HepG2 (cell line): ENCODE data around the gene AGT. TPM values are rescaled to one million over a fixed set of nuclear protein-coding genes. Genes with fewer than 3 reads are reported as not detected.

Source experiments
- ATF3 ChIP-seq: sonication (generic); formaldehyde crosslinking; IDR thresholded peaks from 2 replicates; pipeline ENCODE4 v1.4.0; 2020; ENCODE audit warnings: missing genetic modification reagents
- CBX1 ChIP-seq: IDR thresholded peaks from one replicate; pipeline ENCODE4 v1.6.1; 2016; ENCODE audit warnings: antibody characterized with exemption, low read depth
- CCDC6 ChIP-seq: sonication (generic); formaldehyde crosslinking; IDR thresholded peaks from 2 replicates; pipeline ENCODE4 v1.8.1; 2022; ENCODE audit warnings: mild to moderate bottlenecking, missing genetic modification reagents, moderate library complexity
- CTCF ChIP-seq: sonication (generic); formaldehyde crosslinking; IDR thresholded peaks from 2 replicates; pipeline ENCODE4 v1.5.0; 2020; ENCODE audit warnings: mild to moderate bottlenecking, missing genetic modification reagents, moderate library complexity
- ETS1 ChIP-seq: sonication (generic); formaldehyde crosslinking; IDR thresholded peaks from 2 replicates; pipeline ENCODE4 v1.4.0; 2020; ENCODE audit warnings: missing genetic modification reagents
- HHEX ChIP-seq: IDR thresholded peaks from 2 replicates; pipeline ENCODE4 v1.6.1; 2016; ENCODE audit warnings: control low read depth
- HNF4A ChIP-seq: sonication (generic); formaldehyde crosslinking; IDR thresholded peaks from 2 replicates; pipeline ENCODE4 v1.4.0; 2020; ENCODE audit warnings: missing genetic modification reagents
- IKZF1 ChIP-seq: fragments of 450-650 bp; IDR thresholded peaks from 2 replicates; pipeline ENCODE4 v1.7.1; 2016
- LBX2 ChIP-seq: sonication (generic); formaldehyde crosslinking; IDR thresholded peaks from 2 replicates; pipeline ENCODE4 v1.5.0; 2020; ENCODE audit warnings: missing genetic modification reagents, mild to moderate bottlenecking, borderline replicate concordance
- MEIS2 ChIP-seq: sonication (generic); formaldehyde crosslinking; IDR thresholded peaks from 2 replicates; pipeline ENCODE4 v1.9.0; 2021; ENCODE audit warnings: mild to moderate bottlenecking, missing genetic modification reagents
- NFE2L2 ChIP-seq: fragments of 150-350 bp; IDR thresholded peaks from 2 replicates; pipeline ENCODE4 v1.6.1; 2014; ENCODE audit warnings: low read length
- PITX1 ChIP-seq: sonication (generic); formaldehyde crosslinking; IDR thresholded peaks from 2 replicates; pipeline ENCODE4 v1.5.1; 2020; ENCODE audit warnings: mild to moderate bottlenecking, missing genetic modification reagents
- PLRG1 ChIP-seq: fragments of 450-650 bp; conservative IDR thresholded peaks from 2 replicates; pipeline ENCODE4 v1.6.1; 2016
- REXO4 ChIP-seq: sonication (generic); formaldehyde crosslinking; IDR thresholded peaks from 2 replicates; pipeline ENCODE4 v1.8.0; 2022; ENCODE audit warnings: missing genetic modification reagents, mild to moderate bottlenecking, borderline replicate concordance
- SOX13 ChIP-seq, 3 experiments: fragments of 450-650 bp in 1 of 3; sonication (generic) in 1 of 3; formaldehyde crosslinking in 1 of 3; IDR thresholded peaks in 2 of 3; conservative IDR thresholded peaks in 1 of 3; 2 replicates each; pipeline versions ENCODE4 v1.5.0 to v1.6.1; 2016 to 2020; ENCODE audit warnings: antibody characterized with exemption in 1 of 3, mild to moderate bottlenecking in 1 of 3, missing compliant biosample characterization in 1 of 3, missing genetic modification reagents in 1 of 3, moderate library complexity in 1 of 3
- ZBTB3 ChIP-seq: sonication (generic); formaldehyde crosslinking; IDR thresholded peaks from 2 replicates; pipeline ENCODE4 v1.4.0; 2020; ENCODE audit warnings: low read depth, mild to moderate bottlenecking, moderate library complexity, missing genetic modification reagents, borderline replicate concordance
- ZMYM4 ChIP-seq: sonication (generic); formaldehyde crosslinking; IDR thresholded peaks from 2 replicates; pipeline ENCODE4 v1.8.1; 2023; ENCODE audit warnings: mild to moderate bottlenecking, missing genetic modification reagents
- ZNF121 ChIP-seq: sonication (generic); formaldehyde crosslinking; IDR thresholded peaks from 2 replicates; pipeline ENCODE4 v1.5.0; 2020; ENCODE audit warnings: mild to moderate bottlenecking, missing genetic modification reagents
- ZNF138 ChIP-seq: sonication (generic); formaldehyde crosslinking; IDR thresholded peaks from 2 replicates; pipeline ENCODE4 v1.5.0; 2020; ENCODE audit warnings: mild to moderate bottlenecking, low read depth, missing genetic modification reagents
- ZNF207 ChIP-seq: fragments of 450-650 bp; IDR thresholded peaks from 2 replicates; pipeline ENCODE4 v1.6.1; 2016; ENCODE audit warnings: antibody characterized with exemption, borderline replicate concordance
- ZNF331 ChIP-seq: sonication (generic); formaldehyde crosslinking; IDR thresholded peaks from 2 replicates; pipeline ENCODE4 v1.4.0; 2020; ENCODE audit warnings: missing genetic modification reagents
- ZNF496 ChIP-seq: sonication (generic); formaldehyde crosslinking; IDR thresholded peaks from 2 replicates; pipeline ENCODE4 v1.8.1; 2023; ENCODE audit warnings: mild to moderate bottlenecking, moderate library complexity, missing genetic modification reagents; ENCODE audit not compliant: insufficient replicate concordance
- ZNF503 ChIP-seq: sonication (generic); formaldehyde crosslinking; IDR thresholded peaks from 2 replicates; pipeline ENCODE4 v1.4.0; 2020; ENCODE audit warnings: missing genetic modification reagents
- ZNF549 ChIP-seq: sonication (generic); formaldehyde crosslinking; IDR thresholded peaks from 2 replicates; pipeline ENCODE4 v1.5.0; 2020; ENCODE audit warnings: missing genetic modification reagents
- ZNF879 ChIP-seq: sonication (generic); formaldehyde crosslinking; IDR thresholded peaks from 2 replicates; pipeline ENCODE4 v1.8.1; 2023; ENCODE audit warnings: missing genetic modification reagents
- polyA plus RNA-seq, 8 experiments: library from polyadenylated mRNA; depleted of rRNA in 3 of 8; stranded (reverse) in 7 of 8; unstranded in 1 of 8; fragments of >200 nt; fragmentation: Illumina TruSeq in 4 of 8; extraction: Trizol in 4 of 8; gene quantifications; 2 replicates each; pipeline versions ENCODE4 v1.2.1 to v1.2.3, GENCODE V29; 2011 to 2016; ENCODE audit warnings: low read depth in 4 of 8, missing spikeins in 1 of 8, mixed read lengths in 1 of 8; ENCODE audit not compliant: insufficient read depth in 1 of 8
- total RNA-seq, 5 experiments: library from RNA; depleted of rRNA; stranded (reverse); fragments of >200 nt; fragmentation: Illumina TruSeq; extraction: Trizol; gene quantifications; 2 replicates each; pipeline ENCODE4 v1.2.3, GENCODE V29; 2016; ENCODE audit warnings: low read depth in 1 of 5

AGT gene
- total and polyA plus RNA-seq, 2 of the 13 experiments (the other 11 are each of a cell fraction or from before 2014, with no cell fraction given) = 892 to 2,071 TPM

GRCh38 chr1:230760360-230760827 is 46.5 kb upstream of the AGT start (continued):
- no peak for TF ChIP-seq SOX13 (IDR thresholded peaks at IDR 0.05)
- TF ChIP-seq SOX13 (CRISPR knock-in tag; conservative IDR thresholded peaks at IDR 0.05 in 1 of 2, IDR thresholded peaks at IDR 0.05 in 1 of 2) = no peak
- TF ChIP-seq NFE2L2 = no peak
- no peak for TF ChIP-seq ZNF331 (CRISPR knock-in tag)
- no peak for TF ChIP-seq REXO4 (CRISPR knock-in tag)
- TF ChIP-seq LBX2 (CRISPR knock-in tag) = no peak
- no peak for TF ChIP-seq ZBTB3 (CRISPR knock-in tag)
- TF ChIP-seq CCDC6 (CRISPR knock-in tag) = no peak
- no peak for TF ChIP-seq ZNF138 (CRISPR knock-in tag)
- TF ChIP-seq ZNF549 = no peak
- no peak for TF ChIP-seq ZNF496 (CRISPR knock-in tag)
- no peak for TF ChIP-seq ZNF121 (CRISPR knock-in tag)
- no peak for TF ChIP-seq IKZF1
- TF ChIP-seq HHEX (CRISPR knock-in tag) = no peak
- TF ChIP-seq ZNF879 (CRISPR knock-in tag) = no peak
- peak; percentile 34 for TF ChIP-seq HNF4A (CRISPR knock-in tag)
- TF ChIP-seq PLRG1 = no peak
- no peak for TF ChIP-seq ATF3
- TF ChIP-seq MEIS2 (CRISPR knock-in tag) = peak; percentile 70; the same call in 1 of the 2 replicates
- TF ChIP-seq ETS1 (CRISPR knock-in tag) = no peak
- TF ChIP-seq ZNF503 (CRISPR knock-in tag) = no peak
- no peak for TF ChIP-seq ZNF207
- no peak for TF ChIP-seq CBX1
- TF ChIP-seq CTCF (CRISPR knock-in tag) = peak; percentile 84
- TF ChIP-seq PITX1 (CRISPR knock-in tag) = 0 out of 2 replicates have a peak, but pooled peaks have one; percentile 24
- peak; percentile 40; the same call in 1 of the 2 replicates for TF ChIP-seq ZMYM4 (CRISPR knock-in tag)
